Right atrium auricular region (tissue), 2 donors: ENCODE measurements around the gene FGF5. TPM values are rescaled to one million over a fixed set of nuclear protein-coding genes. Genes with fewer than 3 reads are reported as not detected.
"Not testable (repeated sequence)": the region's sequence is repeated elsewhere in the genome, so short reads cannot be mapped to it uniquely, and the experiment has no call there.

ENCODE experiments used
- DNase-seq: peaks from one replicate; pipeline ENCODE4 v3.0.0-alpha.2; 2019; ENCODE audit warnings: low spot score
- H3K27ac ChIP-seq, 2 donors: fragments of 200-600 bp; sonication (generic); 1 replicate in 1 of 2; 2 replicates in 1 of 2; pipeline ENCODE4 v1.5.1; 2016 to 2019
- H3K27me3 ChIP-seq, 2 donors: fragments of 200-600 bp; sonication (generic); one replicate each; pipeline versions ENCODE4 v1.5.1 to v1.6.0; 2017 to 2019
- H3K36me3 ChIP-seq: fragments of 200-600 bp; sonication (generic); one replicate; pipeline ENCODE4 v1.5.1; 2016
- H3K4me1 ChIP-seq, 2 donors: fragments of 200-600 bp; sonication (generic); one replicate each; pipeline versions ENCODE4 v1.5.1 to v1.6.0; 2017 to 2019
- H3K4me3 ChIP-seq, 2 donors: fragments of 200-600 bp; sonication (generic); 1 replicate in 1 of 2; 2 replicates in 1 of 2; pipeline ENCODE4 v1.5.1; 2017 to 2019; ENCODE audit warnings: mild to moderate bottlenecking in 1 of 2, moderate library complexity in 1 of 2
- H3K9me3 ChIP-seq, 2 donors: fragments of 200-600 bp; sonication (generic); one replicate each; pipeline ENCODE4 v1.5.1; 2019
- CTCF ChIP-seq, 2 donors: fragments of 200-600 bp; sonication (generic); IDR thresholded peaks; one replicate each; pipeline ENCODE4 v1.5.1; 2019; ENCODE audit warnings: antibody characterized with exemption in 2 of 2
- total RNA-seq, 2 donors: library from RNA; depleted of rRNA; stranded (reverse); fragments of >200 nt; gene quantifications; one replicate each; pipeline ENCODE4 v1.1.0, GENCODE V29; 2016

Gene FGF5
- total RNA-seq, 2 donors from 2014 or later = 0.07 TPM; not detected in 1

- no peaks in the 10 kb centered on the region for H3K27me3 ChIP-seq
- no peak for DNase-seq
- no peaks in the 10 kb centered on the region for H3K9me3 ChIP-seq
- no peak for TF ChIP-seq CTCF (IDR thresholded peaks at IDR 0.05)
- no peak overlapping the region for H3K27ac ChIP-seq
- H3K36me3 ChIP-seq = no peaks in the 10 kb centered on the region
- H3K4me3 ChIP-seq = no peak overlapping the region
- peaks cover 0 to 5% of the 10 kb centered on the region in 2 donors for H3K4me1 ChIP-seq
These were observed 5.3 kb downstream of the FGF5 start for GRCh38 chr4:80271801-80272200.

- TF ChIP-seq CTCF (IDR thresholded peaks at IDR 0.05) = no peak
- H3K4me1 ChIP-seq = no peaks in the 10 kb centered on the region
- no peak for DNase-seq
These were observed 10.5 kb downstream of the FGF5 start for GRCh38 chr4:80276931-80277330.

GRCh38 chr4:80279751-80280150 lies 13.3 kb downstream of the FGF5 start:
- no peak overlapping the region for H3K27ac ChIP-seq
- no peaks in the 10 kb centered on the region for H3K4me1 ChIP-seq
- H3K4me3 ChIP-seq = no peak overlapping the region
- DNase-seq = no peak
- no peaks in the 10 kb centered on the region for H3K9me3 ChIP-seq
- no peaks in the 10 kb centered on the region for H3K36me3 ChIP-seq
- no peaks in the 10 kb centered on the region for H3K27me3 ChIP-seq
- no peak for TF ChIP-seq CTCF (IDR thresholded peaks at IDR 0.05)

More at GRCh38 chr4:80276931-80277330, 10.5 kb downstream of the FGF5 start:
- H3K27me3 ChIP-seq = no peaks in the 10 kb centered on the region
- no peak overlapping the region for H3K4me3 ChIP-seq
- no peak overlapping the region for H3K27ac ChIP-seq
- H3K36me3 ChIP-seq = no peaks in the 10 kb centered on the region
- H3K9me3 ChIP-seq = no peaks in the 10 kb centered on the region

- no peak for TF ChIP-seq CTCF (IDR thresholded peaks at IDR 0.05)
- Histone ChIP-seq H3K4me1 (no peaks in the 10 kb centered on the region), H3K9me3 (no peaks in the 10 kb centered on the region), H3K27me3 (no peaks in the 10 kb centered on the region), H3K4me3 (no peak overlapping the region), H3K27ac (no peak overlapping the region), H3K36me3 (no peaks in the 10 kb centered on the region)
- no peak for DNase-seq
These were observed 20.0 kb downstream of the FGF5 start for GRCh38 chr4:80286451-80286850.

GRCh38 chr4:80290665-80291064 lies 24.2 kb downstream of the FGF5 start:
- H3K4me1 ChIP-seq, H3K4me3 ChIP-seq, DNase-seq, H3K27ac ChIP-seq, H3K9me3 ChIP-seq, H3K36me3 ChIP-seq, H3K27me3 ChIP-seq: not testable (repeated sequence)

- H3K27me3 ChIP-seq = no peaks in the 10 kb centered on the region
- no peak overlapping the region for H3K27ac ChIP-seq
- no peak for TF ChIP-seq CTCF (IDR thresholded peaks at IDR 0.05)
- H3K9me3 ChIP-seq = no peaks in the 10 kb centered on the region
- no peaks in the 10 kb centered on the region for H3K4me1 ChIP-seq
- no peak overlapping the region for H3K4me3 ChIP-seq
- no peaks in the 10 kb centered on the region for H3K36me3 ChIP-seq
- DNase-seq = no peak
These were observed 27.7 kb downstream of the FGF5 start for GRCh38 chr4:80294206-80294605.
